ENCODE results near the gene TTYH1. TPM values are rescaled to one million over a fixed set of nuclear protein-coding genes. Genes with fewer than 3 reads are reported as not detected.

TTYH1 gene
- polyA plus RNA-seq, 2 of the 4 experiments (the other 2 are of a cell fraction), result 0.15 to 0.31 TPM

DNA sequence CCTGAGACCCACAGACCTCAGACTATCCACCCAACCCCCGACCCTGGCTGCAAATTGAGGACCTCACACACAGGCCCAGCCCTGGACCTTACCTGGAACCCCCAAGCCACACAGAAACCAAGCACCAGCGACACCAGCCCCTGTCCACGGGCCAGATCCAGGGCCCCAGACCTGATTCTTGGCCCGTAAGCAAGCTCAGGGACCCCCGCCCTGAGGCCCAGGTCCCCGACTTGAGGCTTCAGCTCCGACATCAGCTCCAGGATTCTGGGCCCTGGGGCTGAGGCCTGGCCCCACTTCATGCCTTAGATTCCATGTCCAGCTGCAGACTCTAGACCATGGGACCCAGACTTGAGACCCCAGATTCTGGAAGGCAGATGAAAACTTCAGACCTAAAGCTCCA, 6.3 kb downstream of the TTYH1 start:
- POLR2A ChIA-PET, result no interaction called here

DNA sequence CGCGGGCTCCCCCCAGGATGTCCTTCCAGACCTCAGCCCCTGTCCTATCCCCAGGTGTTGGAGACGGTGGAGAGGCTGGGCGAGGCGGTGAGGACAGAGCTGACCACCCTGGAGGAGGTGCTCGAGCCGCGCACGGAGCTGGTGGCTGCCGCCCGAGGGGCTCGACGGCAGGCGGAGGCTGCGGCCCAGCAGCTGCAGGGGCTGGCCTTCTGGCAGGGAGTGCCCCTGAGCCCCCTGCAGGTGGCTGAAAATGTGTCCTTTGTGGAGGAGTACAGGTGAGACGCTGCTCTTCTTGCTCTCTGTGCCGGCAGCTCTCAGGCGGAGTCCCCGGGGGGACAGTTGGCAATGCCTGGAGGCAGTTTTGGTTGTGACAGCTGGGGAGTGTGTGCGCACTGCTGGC, 6.9 kb downstream of the TTYH1 start:
- H3K4me3 ChIP-seq, result no peak overlapping the region
- peaks cover 15% of the 10 kb centered on the region; the same call in 2 of the 3 replicates for H3K4me1 ChIP-seq
- DNase-seq (ENCODE audit: low read depth in 1 of 2, low spot score in 1 of 2) (no peak), FAIRE-seq (no peak), ATAC-seq (no peak)
- CTCF ChIA-PET, result interaction anchor here (0.9 to 4.2 kb wide), 4 partner anchors 9 to 156 kb away, joined by 3 to 23 read pairs (median 8); no protein-coding TSS in a partner anchor
- POLR2A ChIA-PET, result no interaction called here
- H3K4me2 ChIP-seq, result no peak overlapping the region
- H3K9me3 ChIP-seq, result no peaks in the 10 kb centered on the region
- H3K27ac ChIP-seq, result no peak overlapping the region
- 88% methylated on average over 18 of the region's 20 CpGs for WGBS (ENCODE audit: missing lambda C conversion rate)
- TF ChIP-seq CHD2 (IDR thresholded peaks at IDR 0.05; ENCODE audit: low read length, partially characterized antibody) (no peak), KDM5A (IDR thresholded peaks at IDR 0.05) (no peak), FOSL2 (IDR thresholded peaks at IDR 0.05) (no peak), FOSL2 (CRISPR knock-in tag; IDR thresholded peaks at IDR 0.05) (no peak), RCOR1 (IDR thresholded peaks at IDR 0.05; ENCODE audit: low read depth, low read length) (no peak), HOXB13 (CRISPR knock-in tag; IDR thresholded peaks at IDR 0.05; ENCODE audit: low read depth) (no peak), JUN (IDR thresholded peaks at IDR 0.05) (no peak), SREBF2 (IDR thresholded peaks at IDR 0.05) (no peak), PHF8 (IDR thresholded peaks at IDR 0.05; ENCODE audit: borderline replicate concordance, low read depth) (no peak), FOSB (CRISPR knock-in tag; IDR thresholded peaks at IDR 0.05) (no peak), MYC (IDR thresholded peaks at IDR 0.05; ENCODE audit: borderline replicate concordance, low read length) (no peak), FOXS1 (CRISPR knock-in tag; IDR thresholded peaks at IDR 0.05) (no peak), CBX8 (IDR thresholded peaks at IDR 0.05) (no peak), CBX2 (IDR thresholded peaks at IDR 0.05; ENCODE audit: borderline replicate concordance, low read depth) (no peak)
- TF ChIP-seq, protein P1, sequence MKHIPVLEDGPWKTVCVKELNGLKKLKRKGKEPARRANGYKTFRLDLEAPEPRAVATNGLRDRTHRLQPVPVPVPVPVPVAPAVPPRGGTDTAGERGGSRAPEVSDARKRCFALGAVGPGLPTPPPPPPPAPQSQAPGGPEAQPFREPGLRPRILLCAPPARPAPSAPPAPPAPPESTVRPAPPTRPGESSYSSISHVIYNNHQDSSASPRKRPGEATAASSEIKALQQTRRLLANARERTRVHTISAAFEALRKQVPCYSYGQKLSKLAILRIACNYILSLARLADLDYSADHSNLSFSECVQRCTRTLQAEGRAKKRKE (CRISPR knock-in tag; IDR thresholded peaks at IDR 0.05; ENCODE audit: low read depth), result no peak
- TF ChIP-seq, protein P2, sequence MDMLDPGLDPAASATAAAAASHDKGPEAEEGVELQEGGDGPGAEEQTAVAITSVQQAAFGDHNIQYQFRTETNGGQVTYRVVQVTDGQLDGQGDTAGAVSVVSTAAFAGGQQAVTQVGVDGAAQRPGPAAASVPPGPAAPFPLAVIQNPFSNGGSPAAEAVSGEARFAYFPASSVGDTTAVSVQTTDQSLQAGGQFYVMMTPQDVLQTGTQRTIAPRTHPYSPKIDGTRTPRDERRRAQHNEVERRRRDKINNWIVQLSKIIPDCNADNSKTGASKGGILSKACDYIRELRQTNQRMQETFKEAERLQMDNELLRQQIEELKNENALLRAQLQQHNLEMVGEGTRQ (IDR thresholded peaks at IDR 0.05), result no peak
- TF ChIP-seq, protein P3, sequence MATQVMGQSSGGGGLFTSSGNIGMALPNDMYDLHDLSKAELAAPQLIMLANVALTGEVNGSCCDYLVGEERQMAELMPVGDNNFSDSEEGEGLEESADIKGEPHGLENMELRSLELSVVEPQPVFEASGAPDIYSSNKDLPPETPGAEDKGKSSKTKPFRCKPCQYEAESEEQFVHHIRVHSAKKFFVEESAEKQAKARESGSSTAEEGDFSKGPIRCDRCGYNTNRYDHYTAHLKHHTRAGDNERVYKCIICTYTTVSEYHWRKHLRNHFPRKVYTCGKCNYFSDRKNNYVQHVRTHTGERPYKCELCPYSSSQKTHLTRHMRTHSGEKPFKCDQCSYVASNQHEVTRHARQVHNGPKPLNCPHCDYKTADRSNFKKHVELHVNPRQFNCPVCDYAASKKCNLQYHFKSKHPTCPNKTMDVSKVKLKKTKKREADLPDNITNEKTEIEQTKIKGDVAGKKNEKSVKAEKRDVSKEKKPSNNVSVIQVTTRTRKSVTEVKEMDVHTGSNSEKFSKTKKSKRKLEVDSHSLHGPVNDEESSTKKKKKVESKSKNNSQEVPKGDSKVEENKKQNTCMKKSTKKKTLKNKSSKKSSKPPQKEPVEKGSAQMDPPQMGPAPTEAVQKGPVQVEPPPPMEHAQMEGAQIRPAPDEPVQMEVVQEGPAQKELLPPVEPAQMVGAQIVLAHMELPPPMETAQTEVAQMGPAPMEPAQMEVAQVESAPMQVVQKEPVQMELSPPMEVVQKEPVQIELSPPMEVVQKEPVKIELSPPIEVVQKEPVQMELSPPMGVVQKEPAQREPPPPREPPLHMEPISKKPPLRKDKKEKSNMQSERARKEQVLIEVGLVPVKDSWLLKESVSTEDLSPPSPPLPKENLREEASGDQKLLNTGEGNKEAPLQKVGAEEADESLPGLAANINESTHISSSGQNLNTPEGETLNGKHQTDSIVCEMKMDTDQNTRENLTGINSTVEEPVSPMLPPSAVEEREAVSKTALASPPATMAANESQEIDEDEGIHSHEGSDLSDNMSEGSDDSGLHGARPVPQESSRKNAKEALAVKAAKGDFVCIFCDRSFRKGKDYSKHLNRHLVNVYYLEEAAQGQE (IDR thresholded peaks at IDR 0.05), result no peak

More for the DNA sequence above, 6.3 kb downstream of the TTYH1 start:
- DNase-seq (ENCODE audit: low read depth in 1 of 2, low spot score in 1 of 2) (no peak), ATAC-seq (no peak), FAIRE-seq (no peak)
- CTCF ChIA-PET, result interaction anchor here (1.9 to 4.2 kb wide), 3 partner anchors 9 to 30 kb away, joined by 4 to 23 read pairs (median 13); no protein-coding TSS in a partner anchor
- WGBS (ENCODE audit: missing lambda C conversion rate), result 61% methylated on average over 7 of the region's 7 CpGs
- H3K4me3 ChIP-seq, result no peak overlapping the region
- no peak overlapping the region for H3K4me2 ChIP-seq
- no peak overlapping the region for H3K27ac ChIP-seq
- H3K9me3 ChIP-seq, result no peaks in the 10 kb centered on the region
- no peak for TF ChIP-seq CBX8 (IDR thresholded peaks at IDR 0.05)
- TF ChIP-seq, protein P4, sequence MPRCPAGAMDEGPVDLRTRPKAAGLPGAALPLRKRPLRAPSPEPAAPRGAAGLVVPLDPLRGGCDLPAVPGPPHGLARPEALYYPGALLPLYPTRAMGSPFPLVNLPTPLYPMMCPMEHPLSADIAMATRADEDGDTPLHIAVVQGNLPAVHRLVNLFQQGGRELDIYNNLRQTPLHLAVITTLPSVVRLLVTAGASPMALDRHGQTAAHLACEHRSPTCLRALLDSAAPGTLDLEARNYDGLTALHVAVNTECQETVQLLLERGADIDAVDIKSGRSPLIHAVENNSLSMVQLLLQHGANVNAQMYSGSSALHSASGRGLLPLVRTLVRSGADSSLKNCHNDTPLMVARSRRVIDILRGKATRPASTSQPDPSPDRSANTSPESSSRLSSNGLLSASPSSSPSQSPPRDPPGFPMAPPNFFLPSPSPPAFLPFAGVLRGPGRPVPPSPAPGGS (IDR thresholded peaks at IDR 0.05), result no peak
- no peak for TF ChIP-seq TP53 (CRISPR knock-in tag; IDR thresholded peaks at IDR 0.05)
- no peak for TF ChIP-seq ZFP36 (IDR thresholded peaks at IDR 0.05; ENCODE audit: borderline replicate concordance, partially characterized antibody)
- no peak for TF ChIP-seq FOSL2 (IDR thresholded peaks at IDR 0.05)
- TF ChIP-seq FOSL2 (CRISPR knock-in tag; IDR thresholded peaks at IDR 0.05), result no peak
- no peak for TF ChIP-seq POLR2A (IDR thresholded peaks at IDR 0.05; ENCODE audit: low read length)
- TF ChIP-seq CEBPB (IDR thresholded peaks at IDR 0.05), result no peak
- no peak for TF ChIP-seq EP300 (IDR thresholded peaks at IDR 0.05)
- TF ChIP-seq RARB (CRISPR knock-in tag; IDR thresholded peaks at IDR 0.05), result no peak
- TF ChIP-seq ZSCAN20 (CRISPR knock-in tag; IDR thresholded peaks at IDR 0.05), result no peak
- TF ChIP-seq, protein P5, sequence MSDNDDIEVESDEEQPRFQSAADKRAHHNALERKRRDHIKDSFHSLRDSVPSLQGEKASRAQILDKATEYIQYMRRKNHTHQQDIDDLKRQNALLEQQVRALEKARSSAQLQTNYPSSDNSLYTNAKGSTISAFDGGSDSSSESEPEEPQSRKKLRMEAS (IDR thresholded peaks at IDR 0.05), result no peak
- TF ChIP-seq, protein P6, sequence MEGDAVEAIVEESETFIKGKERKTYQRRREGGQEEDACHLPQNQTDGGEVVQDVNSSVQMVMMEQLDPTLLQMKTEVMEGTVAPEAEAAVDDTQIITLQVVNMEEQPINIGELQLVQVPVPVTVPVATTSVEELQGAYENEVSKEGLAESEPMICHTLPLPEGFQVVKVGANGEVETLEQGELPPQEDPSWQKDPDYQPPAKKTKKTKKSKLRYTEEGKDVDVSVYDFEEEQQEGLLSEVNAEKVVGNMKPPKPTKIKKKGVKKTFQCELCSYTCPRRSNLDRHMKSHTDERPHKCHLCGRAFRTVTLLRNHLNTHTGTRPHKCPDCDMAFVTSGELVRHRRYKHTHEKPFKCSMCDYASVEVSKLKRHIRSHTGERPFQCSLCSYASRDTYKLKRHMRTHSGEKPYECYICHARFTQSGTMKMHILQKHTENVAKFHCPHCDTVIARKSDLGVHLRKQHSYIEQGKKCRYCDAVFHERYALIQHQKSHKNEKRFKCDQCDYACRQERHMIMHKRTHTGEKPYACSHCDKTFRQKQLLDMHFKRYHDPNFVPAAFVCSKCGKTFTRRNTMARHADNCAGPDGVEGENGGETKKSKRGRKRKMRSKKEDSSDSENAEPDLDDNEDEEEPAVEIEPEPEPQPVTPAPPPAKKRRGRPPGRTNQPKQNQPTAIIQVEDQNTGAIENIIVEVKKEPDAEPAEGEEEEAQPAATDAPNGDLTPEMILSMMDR (IDR thresholded peaks at IDR 0.05), result no peak
- TF ChIP-seq, protein P2 (IDR thresholded peaks at IDR 0.05), result no peak
- TF ChIP-seq MYC (IDR thresholded peaks at IDR 0.05; ENCODE audit: borderline replicate concordance, low read length), result no peak
- TF ChIP-seq ESRRA (IDR thresholded peaks at IDR 0.05; ENCODE audit: borderline replicate concordance, low read length), result no peak
- TF ChIP-seq SMC3 (IDR thresholded peaks at IDR 0.05), result no peak
- H3K4me1 ChIP-seq, result peaks cover 15% of the 10 kb centered on the region; the same call in 2 of the 3 replicates
